SK-N-MC (cell line): Measurements from ENCODE around the gene BACE2.
"Not testable (repeated sequence)": the region's sequence is repeated elsewhere in the genome, so short reads cannot be mapped to it uniquely, and the experiment has no call there.

ENCODE experiments used
- DNase-seq: peaks from one replicate; pipeline ENCODE4 v3.0.0-alpha.2; 2011; ENCODE audit warnings: low read depth, low spot score
- H3K27ac ChIP-seq: fragments of 200-600 bp; sonication (generic); 2 replicates; pipeline ENCODE4 v1.5.1; 2016; ENCODE audit warnings: mixed run types
- H3K36me3 ChIP-seq: fragments of 200-600 bp; sonication (generic); 2 replicates; pipeline ENCODE4 v1.6.1; 2017; ENCODE audit warnings: antibody characterized with exemption, low read length, mixed read lengths; ENCODE audit not compliant: insufficient read depth
- H3K4me3 ChIP-seq: fragments of 200-600 bp; sonication (generic); 2 replicates; pipeline ENCODE4 v1.5.1; 2016
- H3K9ac ChIP-seq: fragments of 200-600 bp; sonication (generic); 2 replicates; pipeline ENCODE4 v1.8.0; 2017; ENCODE audit warnings: mixed run types, mixed read lengths; ENCODE audit not compliant: insufficient read length
- H3K9me3 ChIP-seq: fragments of 200-600 bp; sonication (generic); 2 replicates; pipeline ENCODE4 v1.6.1; 2017; ENCODE audit warnings: low read depth, mild to moderate bottlenecking, antibody characterized with exemption, low read length, moderate library complexity, mixed read lengths
- EZH2 ChIP-seq: fragments of 200-600 bp; sonication (generic); IDR thresholded peaks from one replicate; pipeline ENCODE4 v1.6.1; 2017; ENCODE audit warnings: antibody characterized with exemption
- FOXP2 ChIP-seq: optimal IDR thresholded peaks from 2 replicates; pipeline ENCODE3; 2011; ENCODE audit warnings: mild to moderate bottlenecking, moderate library complexity; ENCODE audit not compliant: insufficient read depth; ENCODE audit errors: extremely low read length, control extremely low read depth
- POLR2AphosphoS5 ChIP-seq: IDR thresholded peaks from 2 replicates; pipeline ENCODE4 v1.6.1; 2012; ENCODE audit warnings: mild to moderate bottlenecking, low read depth, low read length, borderline replicate concordance

The BACE2 gene

GRCh38 chr21:41183575-41183974, 15.6 kb downstream of the BACE2 start:
- no peak overlapping the region for H3K4me3 ChIP-seq
- H3K36me3 ChIP-seq = no peaks in the 10 kb centered on the region
- DNase-seq = no peak
- 0 out of 2 replicates have a peak, but pooled peaks cover 7% of the 10 kb centered on the region for H3K9me3 ChIP-seq
- H3K9ac ChIP-seq = no peak overlapping the region
- no peak for TF ChIP-seq EZH2
- no peak for TF ChIP-seq POLR2AphosphoS5
- no peak overlapping the region for H3K27ac ChIP-seq

- no peak for DNase-seq
- H3K9me3 ChIP-seq = 0 out of 2 replicates have a peak, but pooled peaks cover 7% of the 10 kb centered on the region
- H3K4me3 ChIP-seq = no peak overlapping the region
- no peak overlapping the region for H3K9ac ChIP-seq
- H3K36me3 ChIP-seq = no peaks in the 10 kb centered on the region
- TF ChIP-seq EZH2 = no peak
- TF ChIP-seq FOXP2 = no peak
- TF ChIP-seq POLR2AphosphoS5 = no peak
- no peak overlapping the region for H3K27ac ChIP-seq
These were observed 17.8 kb downstream of the BACE2 start for GRCh38 chr21:41185802-41186201.

GRCh38 chr21:41186755-41187536, 19.0 kb downstream of the BACE2 start:
- H3K27ac ChIP-seq = no peak overlapping the region
- no peak for DNase-seq
- TF ChIP-seq FOXP2 = no peak
- no peak for TF ChIP-seq POLR2AphosphoS5
- TF ChIP-seq EZH2 = no peak

GRCh38 chr21:41187537-41188025, 19.6 kb downstream of the BACE2 start:
- Histone ChIP-seq H3K4me3 (no peak overlapping the region), H3K9ac (no peak overlapping the region), H3K36me3 (no peaks in the 10 kb centered on the region), H3K9me3 (no peaks in the 10 kb centered on the region), H3K27ac (no peak overlapping the region)
- no peak for TF ChIP-seq EZH2
- no peak for TF ChIP-seq FOXP2
- TF ChIP-seq POLR2AphosphoS5 = no peak
- DNase-seq = no peak

More at GRCh38 chr21:41186755-41187536, 19.0 kb downstream of the BACE2 start:
- Histone ChIP-seq H3K9me3 (0 out of 2 replicates have a peak, but pooled peaks cover 4% of the 10 kb centered on the region), H3K9ac (no peak overlapping the region), H3K4me3 (no peak overlapping the region), H3K36me3 (no peaks in the 10 kb centered on the region)

GRCh38 chr21:41188486-41189149, 20.7 kb downstream of the BACE2 start:
- Histone ChIP-seq H3K4me3 (no peak overlapping the region), H3K36me3 (no peaks in the 10 kb centered on the region), H3K9ac (no peak overlapping the region), H3K9me3 (no peaks in the 10 kb centered on the region), H3K27ac (no peak overlapping the region)
- no peak for TF ChIP-seq FOXP2
- no peak for TF ChIP-seq EZH2
- TF ChIP-seq POLR2AphosphoS5 = no peak
- DNase-seq = no peak

DNA sequence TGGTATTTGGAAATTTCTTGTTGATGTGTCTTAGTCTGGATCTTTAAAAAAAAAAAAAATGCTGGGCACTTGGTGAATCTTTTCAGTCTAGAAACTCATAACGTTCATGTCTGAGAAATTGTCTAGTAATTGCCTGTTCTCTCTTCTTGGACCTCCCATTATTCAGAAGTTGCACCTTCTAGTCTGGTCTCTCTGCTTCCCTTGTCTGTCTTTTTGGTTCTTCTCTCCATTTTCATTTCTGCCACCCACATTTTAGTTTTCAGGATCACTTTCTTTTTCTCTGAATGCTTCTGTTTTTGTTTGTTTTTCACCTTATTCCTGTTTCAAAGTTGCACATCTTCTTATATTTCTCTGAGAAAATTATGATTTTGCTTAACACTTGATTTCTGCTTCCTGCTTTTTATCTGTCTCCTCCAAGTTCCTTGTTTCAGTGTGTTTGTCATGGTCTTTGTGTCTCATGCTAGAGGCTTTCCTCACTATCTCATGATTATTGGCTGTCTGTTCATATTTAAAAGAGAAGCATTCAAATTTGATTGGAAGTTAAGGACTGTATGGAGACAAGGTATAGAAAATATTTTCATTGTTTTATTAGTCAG, 21.3 kb downstream of the BACE2 start:
- no peaks in the 10 kb centered on the region for H3K36me3 ChIP-seq
- no peak overlapping the region for H3K4me3 ChIP-seq
- TF ChIP-seq POLR2AphosphoS5 (no peak), FOXP2 (no peak), EZH2 (no peak)
- DNase-seq = no peak
- no peak overlapping the region for H3K27ac ChIP-seq
- H3K9me3 ChIP-seq = no peaks in the 10 kb centered on the region
- H3K9ac ChIP-seq = no peak overlapping the region

DNA sequence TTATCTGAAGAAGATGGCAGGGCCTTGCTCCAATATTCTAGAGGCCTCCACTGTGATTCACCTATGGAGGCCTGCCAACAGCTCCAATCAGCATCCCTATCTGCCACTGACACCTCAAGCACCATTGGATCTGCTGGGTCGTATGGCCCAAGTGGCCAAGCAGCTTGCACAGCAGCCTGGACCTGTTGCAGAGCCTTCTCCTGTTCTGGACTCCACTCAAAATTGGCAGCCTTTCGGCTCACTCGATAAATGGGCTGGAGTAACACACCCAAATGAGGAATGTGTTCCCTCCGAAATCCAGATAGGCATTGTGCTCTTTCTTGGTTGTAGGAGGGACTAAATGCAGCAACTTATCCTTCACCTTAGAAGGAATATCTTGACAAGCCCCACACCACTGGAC, 24.6 kb downstream of the BACE2 start:
- H3K36me3 ChIP-seq, H3K9me3 ChIP-seq, DNase-seq, H3K4me3 ChIP-seq, H3K27ac ChIP-seq, H3K9ac ChIP-seq: not testable (repeated sequence)

- Histone ChIP-seq H3K9me3 (no peaks in the 10 kb centered on the region), H3K9ac (no peak overlapping the region), H3K4me3 (no peak overlapping the region), H3K36me3 (no peaks in the 10 kb centered on the region), H3K27ac (no peak overlapping the region)
- TF ChIP-seq FOXP2 (no peak), EZH2 (no peak), POLR2AphosphoS5 (no peak)
- no peak for DNase-seq
These were observed 27.4 kb downstream of the BACE2 start for GRCh38 chr21:41195311-41195710.

DNA sequence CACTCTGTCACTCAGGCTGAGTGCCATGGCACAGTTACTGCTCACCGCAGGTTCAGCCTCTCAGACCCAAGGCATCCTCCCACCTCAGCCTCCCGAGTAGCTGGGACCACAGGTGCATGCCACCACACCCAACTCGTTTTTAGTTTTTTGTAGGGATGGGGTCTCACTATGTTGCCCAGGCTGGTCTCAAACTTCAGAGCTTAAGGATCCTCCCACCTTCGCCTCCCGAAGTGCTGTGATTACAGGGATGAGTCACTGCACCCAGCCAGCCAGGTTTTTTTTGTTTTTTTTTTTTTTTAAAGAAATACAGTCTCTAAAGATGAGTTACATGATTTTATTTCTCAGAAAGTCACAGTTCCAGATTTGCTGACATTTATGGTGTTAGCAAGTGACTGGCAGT, 29.0 kb downstream of the BACE2 start:
- Histone ChIP-seq H3K9ac (no peak overlapping the region), H3K36me3 (peaks cover 5% of the 10 kb centered on the region; the same call in 1 of the 2 replicates), H3K9me3 (no peaks in the 10 kb centered on the region), H3K4me3 (no peak overlapping the region), H3K27ac (no peak overlapping the region)
- no peak for DNase-seq
- TF ChIP-seq EZH2 = no peak
- no peak for TF ChIP-seq POLR2AphosphoS5
- no peak for TF ChIP-seq FOXP2
